Stimulated activated CD8-positive, alpha-beta memory T cell treated with anti-CD3 and anti-CD28 coated beads, Interleukin-7, amount 100 ng/mL, for 4 hours (primary cell): Measurements from ENCODE around the gene NPEPL1.
"Not testable (repeated sequence)": the region's sequence is repeated elsewhere in the genome, so short reads cannot be mapped to it uniquely, and the experiment has no call there.

Experiments used
- DNase-seq, 2 donors: peaks; one replicate each; pipeline ENCODE4 v3.0.0-alpha.2; 2020; ENCODE audit warnings: low read depth in 2 of 2

NPEPL1 gene

DNA sequence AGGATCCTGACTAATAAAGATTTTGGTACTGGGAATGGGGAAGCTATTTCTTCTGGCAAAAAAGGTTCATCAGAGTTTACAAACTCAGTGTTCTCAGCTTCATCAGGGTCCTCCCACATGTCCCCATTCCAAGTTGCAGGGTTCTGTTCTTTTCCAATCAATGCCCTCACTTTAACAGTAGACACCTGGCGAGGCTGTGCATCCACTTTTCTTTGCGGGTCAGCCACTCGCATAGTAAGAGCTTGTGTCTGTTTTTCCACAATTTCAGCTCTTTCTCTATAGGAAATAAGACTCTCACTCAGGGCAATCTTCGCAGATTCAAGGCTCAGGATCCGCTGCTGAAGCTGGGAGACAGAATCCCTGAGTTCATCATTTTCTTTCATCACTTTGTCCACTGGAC is 65.0 kb downstream of the NPEPL1 start:
- DNase-seq, result not testable (repeated sequence)

- no peak for DNase-seq
Observed at GRCh38 chr20:58759947-58760346, 67.3 kb downstream of the NPEPL1 start.

- no peak for DNase-seq
Observed at GRCh38 chr20:58760856-58761255, 68.3 kb downstream of the NPEPL1 start.

DNA sequence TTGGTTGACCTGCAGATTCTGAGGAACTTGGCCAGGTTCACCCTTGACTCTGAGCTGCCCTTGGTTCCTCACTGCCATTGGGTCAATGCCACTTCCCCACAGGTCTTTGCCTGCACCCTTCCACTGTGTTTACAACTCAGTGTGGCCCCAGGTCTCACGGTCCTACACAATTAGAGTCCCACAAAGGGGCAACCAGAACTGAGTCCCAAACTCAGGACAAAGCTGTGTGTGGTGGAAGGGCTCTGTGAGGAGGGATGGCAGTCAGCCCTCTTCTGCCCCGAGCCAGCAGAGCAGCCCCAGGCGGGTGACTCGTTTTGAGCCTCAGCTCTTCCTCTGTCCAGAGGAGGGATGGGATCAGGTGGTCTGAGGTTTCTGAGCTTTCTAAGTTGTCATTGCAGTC is 69.5 kb downstream of the NPEPL1 start:
- DNase-seq, result no peak

DNA sequence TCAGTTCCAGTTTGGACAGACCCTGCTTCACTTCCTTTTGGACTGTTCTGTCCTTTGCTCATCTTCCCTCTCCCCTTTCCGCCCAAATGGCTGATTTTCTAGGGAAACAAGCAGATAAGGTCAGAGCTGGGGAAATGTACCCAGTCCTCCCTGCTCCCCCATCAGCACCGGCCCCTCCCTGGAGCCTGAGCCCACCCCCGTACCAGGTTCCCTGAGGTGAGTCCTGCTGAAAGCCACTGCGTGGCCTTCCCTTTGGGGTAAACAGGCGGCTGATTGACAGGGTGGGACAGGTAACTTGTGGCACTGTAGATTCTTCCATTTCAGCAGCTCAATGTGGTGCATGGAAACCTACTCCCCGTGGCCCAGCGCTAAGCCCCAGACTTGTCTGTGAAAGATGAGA is 70.5 kb downstream of the NPEPL1 start:
- DNase-seq, result no peak
